ENCODE measurements around the gene GOLGA3.
"Not testable (repeated sequence)": the region's sequence is repeated elsewhere in the genome, so short reads cannot be mapped to it uniquely, and the experiment has no call there.

The GOLGA3 gene

GRCh38 chr12:132847363-132848356, 19.0 kb upstream of the GOLGA3 start:
- in situ Hi-C loops (cut with MboI; ENCODE audit: low pct_unique_long_range_greater_than_20kb, low sequenced_read_pairs): no loop called here
- no peak for DNase-seq

- DNase-seq; in situ Hi-C loops (cut with MboI; ENCODE audit: low pct_unique_long_range_greater_than_20kb, low sequenced_read_pairs): not testable (repeated sequence)
Observed at GRCh38 chr12:132844681-132845080, 16.0 kb upstream of the GOLGA3 start.

GRCh38 chr12:132842449-132843045, 13.9 kb upstream of the GOLGA3 start:
- no peak for DNase-seq
- in situ Hi-C loops (cut with MboI; ENCODE audit: low pct_unique_long_range_greater_than_20kb, low sequenced_read_pairs): no loop called here

- in situ Hi-C loops (cut with MboI; ENCODE audit: low pct_unique_long_range_greater_than_20kb, low sequenced_read_pairs): no loop called here
- no peak for DNase-seq
Observed at GRCh38 chr12:132841151-132841550, 12.5 kb upstream of the GOLGA3 start.

- in situ Hi-C loops (cut with MboI; ENCODE audit: low pct_unique_long_range_greater_than_20kb, low sequenced_read_pairs): no loop called here
- DNase-seq: no peak
Observed at GRCh38 chr12:132840536-132840935, 11.9 kb upstream of the GOLGA3 start.

- no peak for DNase-seq
- in situ Hi-C loops (cut with MboI; ENCODE audit: low pct_unique_long_range_greater_than_20kb, low sequenced_read_pairs): no loop called here
Observed at GRCh38 chr12:132839558-132840235, 11.0 kb upstream of the GOLGA3 start.

- no peak for DNase-seq
- in situ Hi-C loops (cut with MboI; ENCODE audit: low pct_unique_long_range_greater_than_20kb, low sequenced_read_pairs): no loop called here
Observed at GRCh38 chr12:132838410-132839080, 9.9 kb upstream of the GOLGA3 start.

GRCh38 chr12:132837693-132838409, 9.2 kb upstream of the GOLGA3 start:
- no peak for DNase-seq
- in situ Hi-C loops (cut with MboI; ENCODE audit: low pct_unique_long_range_greater_than_20kb, low sequenced_read_pairs): no loop called here

- in situ Hi-C loops (cut with MboI; ENCODE audit: low pct_unique_long_range_greater_than_20kb, low sequenced_read_pairs): no loop called here
- no peak for DNase-seq
Observed at GRCh38 chr12:132836795-132837331, 8.2 kb upstream of the GOLGA3 start.

GRCh38 chr12:132836230-132836629, 7.6 kb upstream of the GOLGA3 start:
- in situ Hi-C loops (cut with MboI; ENCODE audit: low pct_unique_long_range_greater_than_20kb, low sequenced_read_pairs); DNase-seq: not testable (repeated sequence)

- in situ Hi-C loops (cut with MboI; ENCODE audit: low pct_unique_long_range_greater_than_20kb, low sequenced_read_pairs): no loop called here
Observed at GRCh38 chr12:132835076-132836025, 6.7 kb upstream of the GOLGA3 start.

GRCh38 chr12:132834181-132834711, 5.6 kb upstream of the GOLGA3 start:
- DNase-seq: no peak
- in situ Hi-C loops (cut with MboI; ENCODE audit: low pct_unique_long_range_greater_than_20kb, low sequenced_read_pairs): no loop called here

More at GRCh38 chr12:132835076-132836025, 6.7 kb upstream of the GOLGA3 start:
- no peak for DNase-seq

GRCh38 chr12:132833341-132833740, 4.7 kb upstream of the GOLGA3 start:
- no peak for DNase-seq
- in situ Hi-C loops (cut with MboI; ENCODE audit: low pct_unique_long_range_greater_than_20kb, low sequenced_read_pairs): no loop called here

GRCh38 chr12:132831771-132832170, 3.1 kb upstream of the GOLGA3 start:
- no peak for DNase-seq
- in situ Hi-C loops (cut with MboI; ENCODE audit: low pct_unique_long_range_greater_than_20kb, low sequenced_read_pairs): no loop called here

- peak; percentile 26 for DNase-seq
- in situ Hi-C loops (cut with MboI; ENCODE audit: low pct_unique_long_range_greater_than_20kb, low sequenced_read_pairs): no loop called here
Observed at GRCh38 chr12:132827763-132828703, 636 bp downstream of the GOLGA3 start.

GRCh38 chr12:132825861-132826260, 2.8 kb downstream of the GOLGA3 start:
- in situ Hi-C loops (cut with MboI; ENCODE audit: low pct_unique_long_range_greater_than_20kb, low sequenced_read_pairs): no loop called here
- no peak for DNase-seq
